HG03280 (cell line): Measurements from ENCODE around the gene CCDC80.

ENCODE experiments used
- ATAC-seq: cut with Tn5 transposase; IDR thresholded peaks from one replicate; pipeline ENCODE4 v1.9.1; 2021; ENCODE audit warnings: mild to moderate bottlenecking, moderate library complexity; ENCODE audit not compliant: unreplicated experiment

The CCDC80 gene

GRCh38 chr3:112656043-112656442 is 15.1 kb upstream of the CCDC80 start:
- ATAC-seq: no peak

GRCh38 chr3:112654979-112655378 is 14.0 kb upstream of the CCDC80 start:
- no peak for ATAC-seq

GRCh38 chr3:112654492-112654891 is 13.5 kb upstream of the CCDC80 start:
- ATAC-seq: no peak

- ATAC-seq: no peak
Observed at GRCh38 chr3:112653881-112654300, 12.9 kb upstream of the CCDC80 start.

GRCh38 chr3:112653209-112653871 is 12.4 kb upstream of the CCDC80 start:
- ATAC-seq: no peak

- no peak for ATAC-seq
Observed at GRCh38 chr3:112651516-112651915, 10.6 kb upstream of the CCDC80 start.

- ATAC-seq: no peak
Observed at GRCh38 chr3:112651071-112651470, 10.1 kb upstream of the CCDC80 start.

- no peak for ATAC-seq
Observed at GRCh38 chr3:112650482-112650881, 9.5 kb upstream of the CCDC80 start.

- no peak for ATAC-seq
Observed at GRCh38 chr3:112649478-112649735, 8.5 kb upstream of the CCDC80 start.

- ATAC-seq: no peak
Observed at GRCh38 chr3:112647122-112647521, 6.2 kb upstream of the CCDC80 start.

- ATAC-seq: no peak
Observed at GRCh38 chr3:112646623-112647022, 5.7 kb upstream of the CCDC80 start.

GRCh38 chr3:112644453-112644852 is 3.5 kb upstream of the CCDC80 start:
- ATAC-seq: no peak

GRCh38 chr3:112643621-112644240 is 2.8 kb upstream of the CCDC80 start:
- ATAC-seq: no peak

GRCh38 chr3:112642912-112643506 is 2.1 kb upstream of the CCDC80 start:
- ATAC-seq: peak; percentile 92

GRCh38 chr3:112640276-112640929 is 540 bp downstream of the CCDC80 start:
- no peak for ATAC-seq

GRCh38 chr3:112639455-112640225 is 1.3 kb downstream of the CCDC80 start:
- no peak for ATAC-seq

- ATAC-seq: no peak
Observed at GRCh38 chr3:112638327-112639020, 2.5 kb downstream of the CCDC80 start.

- ATAC-seq: no peak
Observed at GRCh38 chr3:112637700-112638099, 3.2 kb downstream of the CCDC80 start.

GRCh38 chr3:112635674-112636073 is 5.3 kb downstream of the CCDC80 start:
- ATAC-seq: no peak

GRCh38 chr3:112634786-112635541 is 6.0 kb downstream of the CCDC80 start:
- ATAC-seq: no peak
